ENCODE results near the gene MTMR1.

Gene MTMR1

DNA sequence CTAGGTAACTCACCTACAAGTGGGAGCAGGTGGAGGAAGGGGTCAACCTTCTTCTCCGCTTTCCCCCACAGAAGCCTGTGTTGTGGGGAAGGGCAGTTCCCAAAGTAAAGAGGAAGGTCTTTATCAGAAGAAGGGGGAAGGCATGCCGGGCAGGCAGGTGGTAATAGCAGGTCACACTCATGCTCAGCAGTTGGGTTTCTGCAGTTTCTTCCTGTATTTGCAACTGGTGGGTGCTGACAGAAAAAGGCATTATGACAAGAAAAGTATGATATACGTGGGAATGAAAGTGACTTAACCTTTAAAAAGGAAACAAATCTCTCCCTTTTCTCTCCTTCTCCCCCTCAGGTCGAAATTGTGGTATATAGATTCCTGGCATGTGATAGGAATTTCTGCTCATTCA lies 3.7 kb downstream of the MTMR1 start:
- no peak for DNase-seq (ENCODE audit: low spot score)

DNA sequence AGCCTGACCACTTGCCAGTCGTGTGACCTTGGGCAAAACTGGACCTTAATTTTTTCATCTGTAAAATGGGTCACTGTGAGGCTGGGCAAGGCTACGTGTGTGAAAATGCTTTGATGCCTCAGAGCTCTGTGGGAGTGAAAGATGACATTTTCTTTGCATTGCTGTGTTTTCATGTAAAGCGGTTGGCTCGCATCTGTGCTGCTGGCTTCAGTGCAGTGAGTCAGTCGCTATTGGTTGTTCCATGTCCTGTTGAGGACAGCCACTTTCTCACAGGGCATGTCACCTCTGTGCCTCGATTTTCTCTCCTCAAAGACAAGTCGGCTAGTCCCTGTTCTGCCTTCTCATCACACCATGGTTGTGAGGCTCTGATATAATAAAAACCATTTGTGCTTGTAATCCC lies 4.4 kb downstream of the MTMR1 start:
- DNase-seq (ENCODE audit: low spot score): peak; percentile 11

DNA sequence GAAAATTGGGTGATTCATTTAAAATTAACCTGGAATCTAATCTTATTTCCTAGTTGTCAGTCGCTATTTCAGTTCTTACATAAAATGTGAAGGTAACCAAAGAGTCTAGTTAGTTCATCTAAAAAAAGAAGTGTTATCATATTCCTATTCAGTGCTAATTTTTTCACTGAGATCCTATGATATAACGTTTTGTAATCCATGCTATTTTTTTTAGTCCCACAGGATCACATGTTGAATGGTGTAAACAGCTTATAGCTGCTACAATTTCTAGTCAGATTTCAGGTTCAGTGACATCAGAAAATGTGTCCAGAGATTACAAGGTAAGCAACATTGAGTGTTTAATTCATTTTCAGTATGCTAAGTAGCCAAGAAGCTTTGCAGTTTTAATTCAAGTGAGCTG lies 5.8 kb downstream of the MTMR1 start:
- no peak for DNase-seq (ENCODE audit: low spot score)

DNA sequence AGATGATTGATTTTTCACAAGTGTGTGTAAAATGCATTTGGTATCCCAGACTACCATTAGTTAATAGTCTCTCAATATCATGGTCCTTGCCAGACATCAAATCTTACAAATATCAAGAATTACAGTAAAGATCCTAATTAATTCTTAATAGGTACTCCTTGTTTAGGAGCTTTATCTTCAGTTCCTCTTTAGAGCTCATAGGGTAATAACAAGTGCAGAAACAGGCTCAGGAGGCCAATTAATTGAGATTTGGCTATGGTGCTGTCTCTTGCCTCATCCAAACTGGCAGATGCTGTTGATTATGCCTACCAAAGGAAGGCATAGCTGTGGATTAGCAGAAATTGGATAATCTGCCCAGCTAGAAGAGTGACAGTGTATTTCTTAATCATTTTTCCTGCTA lies 6.9 kb downstream of the MTMR1 start:
- no peak for DNase-seq (ENCODE audit: low spot score)

DNA sequence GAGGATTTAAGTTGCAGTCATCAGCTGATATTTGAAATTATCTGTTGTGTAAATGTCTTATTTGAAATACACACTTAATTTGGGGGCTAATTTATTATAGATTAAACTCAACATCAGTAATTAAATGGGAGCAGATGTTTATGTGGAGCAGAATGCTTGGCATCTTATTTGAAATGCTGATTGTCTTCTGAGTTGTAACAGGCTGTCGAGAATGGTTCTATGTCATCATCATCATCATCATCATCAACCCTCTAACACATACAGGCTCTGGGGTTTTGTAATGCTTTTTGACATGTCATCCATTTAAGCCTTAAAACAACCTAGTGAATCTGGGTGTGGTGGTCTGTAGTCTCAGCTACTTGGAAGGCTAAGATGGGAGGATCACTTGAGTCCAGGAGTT lies 8.2 kb downstream of the MTMR1 start:
- DNase-seq (ENCODE audit: low spot score): no peak

DNA sequence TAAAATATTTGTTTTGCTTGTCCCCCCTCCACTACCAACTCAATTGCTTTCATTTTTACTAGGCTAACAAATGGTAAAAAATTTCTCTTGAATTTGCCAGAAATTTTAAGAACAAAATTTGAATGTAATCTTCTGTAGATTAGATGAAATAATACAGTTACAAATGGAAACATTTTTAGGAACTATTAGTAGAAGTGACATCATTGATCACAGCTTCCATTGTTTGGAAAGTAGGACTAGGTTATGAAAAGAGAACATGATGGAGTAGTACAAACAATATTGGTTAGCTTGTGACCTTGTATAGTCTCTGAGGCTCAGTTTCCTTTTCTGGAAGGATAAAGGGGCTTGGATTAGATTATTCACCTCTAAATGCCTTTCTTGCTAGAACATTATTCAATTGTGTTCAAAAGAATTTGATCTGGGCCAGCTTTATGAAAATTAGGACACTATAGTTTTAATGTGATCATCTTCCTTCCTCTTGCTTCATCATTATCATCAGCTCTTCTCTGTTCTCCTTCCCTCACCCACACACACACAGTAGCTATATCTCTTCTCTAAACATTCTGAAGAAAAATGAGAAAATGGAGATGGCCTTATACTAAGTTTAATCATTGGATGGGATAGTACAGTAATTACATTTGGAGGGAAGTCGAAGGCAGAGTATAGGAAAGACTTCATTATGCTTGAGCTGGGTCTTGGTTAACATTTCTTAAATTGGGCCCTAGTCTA lies 9.9 kb downstream of the MTMR1 start:
- no peak for DNase-seq (ENCODE audit: low spot score)

- DNase-seq (ENCODE audit: low spot score): no peak
Measured at GRCh38 chrX:150703695-150703974, 10.4 kb downstream of the MTMR1 start.

- no peak for DNase-seq (ENCODE audit: low spot score)
Measured at GRCh38 chrX:150704030-150704613, 10.9 kb downstream of the MTMR1 start.

DNA sequence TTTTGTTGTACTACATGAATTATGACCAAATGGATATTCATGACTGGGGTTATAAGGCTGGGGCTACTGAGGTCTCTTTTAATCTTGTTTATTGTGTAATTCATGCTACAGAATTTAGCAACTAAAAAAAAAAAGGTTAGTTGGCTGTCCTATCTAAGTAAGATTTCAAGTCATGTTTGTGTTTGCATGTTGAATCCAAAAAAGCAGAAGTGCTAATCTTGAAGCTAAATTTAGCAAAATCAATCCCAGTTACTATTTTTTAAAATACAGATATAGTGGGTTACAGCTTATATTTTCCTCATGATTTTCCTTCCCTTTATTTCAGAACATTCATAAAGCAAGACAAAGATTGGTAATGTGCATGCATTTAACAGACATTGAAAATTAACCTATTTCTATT lies 19.4 kb downstream of the MTMR1 start:
- DNase-seq (ENCODE audit: low spot score): no peak

- DNase-seq (ENCODE audit: low spot score): no peak
Measured at GRCh38 chrX:150715184-150715583, 22.0 kb downstream of the MTMR1 start.

DNA sequence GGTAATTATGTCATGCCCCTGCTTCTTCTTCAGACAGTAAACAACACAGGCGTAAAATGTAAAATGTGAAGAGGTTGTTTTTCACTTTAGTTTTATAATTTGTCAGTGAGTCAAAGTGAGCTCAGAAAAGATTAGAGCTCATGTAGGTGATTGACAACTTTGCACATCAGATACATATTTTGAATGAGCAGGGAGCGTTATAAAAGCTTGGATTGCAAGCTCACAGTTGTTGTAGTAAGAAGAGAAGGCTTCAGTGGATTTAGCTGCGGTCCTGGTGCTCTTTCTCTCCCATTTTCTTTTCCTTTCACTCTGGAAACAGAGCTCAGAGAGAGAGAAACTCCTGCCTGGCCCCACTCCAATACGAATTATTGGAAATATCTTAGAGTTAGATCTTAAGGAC lies 26.4 kb downstream of the MTMR1 start:
- DNase-seq (ENCODE audit: low spot score): no peak

DNA sequence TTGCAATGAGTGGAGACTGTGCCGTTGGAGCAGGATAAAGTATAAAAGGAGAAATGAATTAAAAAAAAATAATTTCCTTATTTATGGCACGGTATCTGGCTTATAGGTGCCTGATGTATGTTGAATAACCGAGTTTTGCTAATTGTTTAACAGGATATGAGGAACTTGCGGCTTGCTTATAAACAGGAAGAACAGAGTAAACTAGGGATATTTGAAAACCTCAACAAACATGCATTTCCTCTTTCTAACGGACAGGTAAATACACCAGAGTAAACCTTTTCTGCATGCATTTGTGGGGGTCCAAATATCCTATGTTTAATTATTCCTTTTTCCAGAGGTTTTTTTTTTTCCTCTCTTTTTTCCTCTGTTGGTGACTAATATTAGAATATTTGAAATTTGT lies 36.8 kb downstream of the MTMR1 start:
- DNase-seq (ENCODE audit: low spot score): no peak

DNA sequence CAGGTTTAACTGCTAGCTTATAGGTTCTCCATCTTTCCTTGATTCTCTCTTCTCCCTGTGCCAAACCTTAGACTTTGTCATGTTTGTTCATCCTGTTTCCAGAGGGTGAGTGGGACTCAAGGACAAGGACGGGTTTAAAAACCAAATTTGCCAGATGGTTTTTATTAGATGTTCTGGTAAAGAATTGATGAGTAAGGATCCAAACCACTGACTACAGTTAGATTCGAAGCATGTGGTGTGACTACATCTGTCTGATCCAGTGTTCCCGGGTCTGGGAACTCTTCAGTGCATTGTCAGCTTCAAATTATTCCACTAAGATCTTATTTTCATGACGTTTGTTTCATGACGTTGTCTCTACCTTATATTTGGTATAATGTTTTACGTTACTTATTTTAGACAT lies 37.5 kb downstream of the MTMR1 start:
- no peak for DNase-seq (ENCODE audit: low spot score)

DNA sequence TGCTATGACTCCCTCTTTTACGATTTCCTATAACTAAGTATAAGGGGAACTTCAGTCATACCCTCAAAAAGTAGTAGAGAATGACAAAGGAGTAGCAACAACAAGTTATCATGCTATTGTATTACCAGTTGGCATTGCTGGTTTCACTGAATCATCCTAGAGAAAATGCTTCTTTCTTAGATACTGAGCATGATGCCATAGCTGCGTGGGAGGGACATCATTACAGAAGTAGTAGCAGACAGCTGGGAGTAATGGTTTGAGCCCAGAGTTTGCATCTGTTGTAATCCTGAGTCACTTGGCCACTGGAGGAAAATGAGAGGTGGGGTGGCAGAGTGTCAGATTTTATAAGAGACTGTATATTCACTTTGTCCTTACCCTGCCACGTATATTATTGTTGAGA lies 38.6 kb downstream of the MTMR1 start:
- no peak for DNase-seq (ENCODE audit: low spot score)

- no peak for DNase-seq (ENCODE audit: low spot score)
Measured at GRCh38 chrX:150736475-150736874, 43.3 kb downstream of the MTMR1 start.

DNA sequence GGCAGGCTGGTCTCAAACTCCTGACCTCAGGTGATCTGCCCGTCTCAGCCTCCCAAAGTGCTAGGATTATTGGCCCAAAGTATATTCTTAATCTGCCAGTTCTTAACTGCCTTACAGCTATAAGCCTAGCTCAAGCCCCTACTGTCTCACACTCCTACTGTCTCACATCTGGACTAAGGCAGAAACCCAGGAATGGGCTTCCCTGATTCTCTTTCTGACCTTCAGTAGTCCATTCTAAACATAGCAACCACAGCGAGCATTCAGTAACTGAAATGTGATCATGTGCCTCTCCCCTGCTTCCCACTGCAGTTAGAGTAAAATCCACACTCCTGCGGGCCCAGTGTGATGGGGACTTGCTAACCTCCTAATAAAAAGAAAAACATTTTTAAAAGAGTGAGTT lies 58.9 kb downstream of the MTMR1 start:
- DNase-seq (ENCODE audit: low spot score): no peak

GRCh38 chrX:150753357-150753756 lies 60.2 kb downstream of the MTMR1 start:
- no peak for DNase-seq (ENCODE audit: low spot score)

GRCh38 chrX:150753968-150754367 lies 60.8 kb downstream of the MTMR1 start:
- no peak for DNase-seq (ENCODE audit: low spot score)

GRCh38 chrX:150757371-150757770 lies 64.2 kb downstream of the MTMR1 start:
- no peak for DNase-seq (ENCODE audit: low spot score)

DNA sequence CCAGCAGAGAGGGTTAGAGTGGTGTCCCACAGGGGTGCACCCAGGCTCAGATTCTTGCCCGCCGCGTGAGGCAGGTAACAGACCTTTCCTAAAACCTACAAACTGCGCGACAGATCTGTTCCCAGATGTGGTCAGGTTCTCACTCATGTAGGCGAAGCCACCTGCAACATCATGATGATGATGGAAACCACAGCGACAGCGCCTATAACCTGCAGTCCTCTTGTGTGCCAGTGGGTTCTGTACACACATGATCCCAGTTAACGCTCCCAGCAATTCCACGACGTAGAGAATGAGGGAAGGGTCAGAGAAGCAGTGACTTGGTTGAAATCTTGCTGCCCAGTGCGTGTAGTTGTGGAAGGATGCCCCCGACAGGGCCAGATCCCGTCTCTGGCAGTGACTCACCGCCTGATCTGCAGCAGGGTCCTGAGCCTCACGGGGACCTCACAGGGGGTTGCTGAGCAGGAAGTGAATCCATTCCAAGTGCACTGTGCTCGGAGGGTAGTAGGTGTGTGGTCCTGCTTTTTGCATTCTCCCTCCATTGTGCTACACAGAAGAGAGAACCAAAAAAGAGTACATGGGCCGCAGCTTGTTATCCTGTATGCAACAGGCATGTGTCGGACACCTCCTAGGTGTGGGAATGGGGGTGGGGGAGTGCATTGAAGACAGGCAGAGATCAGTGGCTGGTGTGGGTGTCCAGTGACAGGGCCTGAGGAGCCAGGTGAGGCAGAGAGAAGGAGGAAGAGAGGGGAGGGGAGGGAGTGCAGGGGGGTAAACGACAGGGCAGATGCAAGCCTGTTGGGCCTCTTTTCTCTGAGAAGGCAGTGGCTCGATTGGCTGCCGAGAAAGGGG lies 66.6 kb downstream of the MTMR1 start:
- no peak for DNase-seq (ENCODE audit: low spot score)

DNA sequence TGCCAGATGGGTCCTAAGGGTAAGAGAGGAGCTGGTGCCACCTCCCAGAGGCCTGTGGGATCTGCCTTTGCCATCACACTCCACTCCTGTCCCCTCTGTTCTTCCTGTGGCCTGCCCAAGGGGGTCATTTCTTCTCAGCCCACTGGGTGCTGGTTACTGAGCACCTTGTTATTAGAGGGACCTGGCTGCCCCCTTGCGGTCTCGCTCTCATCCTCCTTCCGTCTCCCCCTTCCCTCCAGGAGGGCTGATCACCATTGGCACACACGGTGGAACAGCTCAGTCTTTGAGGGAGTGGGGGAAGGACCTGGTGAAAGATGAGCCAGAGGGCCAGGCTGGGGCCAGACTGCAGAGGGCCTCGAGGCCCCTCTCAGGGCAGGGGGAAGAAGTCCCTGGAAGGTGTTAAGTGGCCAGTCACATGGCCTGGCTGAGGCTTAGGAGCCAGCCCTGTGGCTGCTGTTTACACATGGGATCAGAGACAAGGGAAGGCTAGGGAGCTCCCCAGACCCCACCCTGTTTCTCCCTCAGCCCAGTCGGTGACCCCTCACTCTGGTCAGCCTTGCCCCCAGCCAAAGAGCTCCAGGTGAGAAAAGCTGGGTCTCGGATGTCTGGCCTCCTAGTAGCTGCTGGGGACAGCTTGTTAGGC lies 68.1 kb downstream of the MTMR1 start:
- no peak for DNase-seq (ENCODE audit: low spot score)

DNA sequence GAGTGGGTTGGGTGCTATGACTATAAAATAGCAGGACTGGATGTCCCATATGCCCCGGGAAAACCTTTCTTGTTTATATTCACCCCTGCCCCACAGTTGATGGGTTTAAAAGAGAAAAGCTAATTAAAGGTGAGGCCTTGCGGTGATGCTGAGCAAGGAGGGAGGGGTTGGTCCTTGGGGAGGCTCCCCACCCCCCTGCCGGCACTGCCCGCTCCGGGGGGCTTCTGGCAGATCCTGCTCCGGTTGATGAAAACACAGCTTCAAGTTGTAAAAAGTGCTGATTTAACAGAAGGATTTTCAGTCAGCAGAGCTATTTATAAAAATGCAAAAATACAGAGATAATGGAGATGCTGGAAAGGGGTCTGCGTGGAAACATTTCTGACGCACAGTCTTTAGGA lies 68.6 kb downstream of the MTMR1 start:
- no peak for DNase-seq (ENCODE audit: low spot score)

Data from CD4-positive, alpha-beta T cell treated with Interleukin-2 at 100 ng/mL for 4 hours (primary cell).